ENCODE data around the gene JAML.

GRCh38 chr11:118163494-118163893 is 61.3 kb downstream of the JAML start:
- TF ChIP-seq CTCF (IDR thresholded peaks at IDR 0.05; ENCODE audit: low read length) (no peak), EZH2 (IDR thresholded peaks at IDR 0.05; ENCODE audit: borderline replicate concordance, low read length) (no peak)

Measured in OCI-LY1 (cell line).